HG03196 (cell line): ENCODE data around the gene FPR3.
"Not testable (repeated sequence)": the region's sequence is repeated elsewhere in the genome, so short reads cannot be mapped to it uniquely, and the experiment has no call there.

Experiments
- ATAC-seq: cut with Tn5 transposase; IDR thresholded peaks from one replicate; pipeline ENCODE4 v1.9.1; 2021; ENCODE audit not compliant: unreplicated experiment

Gene FPR3

DNA sequence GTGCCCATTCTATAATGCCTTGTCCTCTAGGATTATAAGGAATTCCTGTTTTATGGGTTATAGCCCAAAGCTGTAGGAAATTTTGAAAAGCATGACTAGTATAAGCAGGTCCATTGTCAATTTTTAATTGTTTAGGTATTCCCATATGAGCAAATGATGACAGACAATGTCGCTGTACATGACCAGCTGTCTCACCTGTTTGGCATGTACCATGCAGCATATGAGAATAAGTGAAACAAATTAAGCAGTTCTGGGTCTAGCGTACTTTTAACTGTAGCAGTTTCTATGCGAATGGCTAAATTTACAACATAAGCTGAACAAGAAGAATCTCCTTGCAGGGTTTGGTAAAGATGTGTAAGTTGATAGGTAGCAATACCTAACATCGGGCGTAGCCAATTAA lies 11.6 kb downstream of the FPR3 start:
- ATAC-seq: not testable (repeated sequence)

DNA sequence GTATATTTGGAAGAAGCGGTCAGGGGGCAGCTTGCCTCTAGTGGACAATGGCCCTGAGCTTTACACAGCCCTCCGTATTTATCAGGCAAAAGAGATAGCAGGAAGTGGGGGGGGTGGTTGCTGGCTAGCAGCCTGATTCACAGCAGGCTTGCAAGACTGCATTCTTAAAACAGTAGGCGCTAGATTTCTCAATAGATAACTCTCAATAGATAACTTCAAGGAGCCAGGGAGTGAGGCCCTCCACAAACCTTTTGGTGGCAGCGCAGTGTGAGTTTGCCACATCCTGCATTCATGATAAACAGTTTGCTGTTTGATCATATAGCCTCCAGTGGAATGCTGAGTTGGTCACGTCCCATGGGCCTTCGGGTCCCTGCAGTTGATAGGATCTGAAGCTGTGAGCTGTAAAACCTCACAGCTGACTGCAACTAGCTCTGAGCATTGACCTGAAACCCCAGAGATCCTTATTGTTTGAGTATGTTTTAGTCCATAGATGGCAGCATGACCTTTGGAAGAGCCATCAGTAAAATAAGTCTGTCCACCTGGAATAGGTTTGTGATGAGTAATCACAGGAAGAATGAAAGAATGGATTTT lies 12.2 kb downstream of the FPR3 start:
- no peak for ATAC-seq

DNA sequence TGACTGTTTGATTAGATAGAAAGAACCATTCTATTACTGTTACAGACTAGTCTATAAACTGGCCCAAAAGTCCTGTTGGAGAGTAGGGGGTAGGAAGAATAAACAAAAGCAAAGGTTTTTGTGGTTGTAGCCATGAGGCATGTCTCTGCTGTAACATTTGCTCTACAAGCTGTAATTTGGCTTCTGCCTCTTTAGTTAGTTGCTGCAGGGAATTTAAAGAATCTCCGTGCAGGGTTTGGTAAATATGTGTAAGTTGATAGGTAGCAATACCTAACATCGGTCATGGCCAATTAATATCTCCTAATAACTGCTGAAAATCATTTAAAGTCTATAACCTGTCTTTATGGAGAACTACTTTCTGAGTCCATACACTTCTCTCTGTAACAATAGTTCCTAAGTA lies 13.0 kb downstream of the FPR3 start:
- ATAC-seq: no peak

DNA sequence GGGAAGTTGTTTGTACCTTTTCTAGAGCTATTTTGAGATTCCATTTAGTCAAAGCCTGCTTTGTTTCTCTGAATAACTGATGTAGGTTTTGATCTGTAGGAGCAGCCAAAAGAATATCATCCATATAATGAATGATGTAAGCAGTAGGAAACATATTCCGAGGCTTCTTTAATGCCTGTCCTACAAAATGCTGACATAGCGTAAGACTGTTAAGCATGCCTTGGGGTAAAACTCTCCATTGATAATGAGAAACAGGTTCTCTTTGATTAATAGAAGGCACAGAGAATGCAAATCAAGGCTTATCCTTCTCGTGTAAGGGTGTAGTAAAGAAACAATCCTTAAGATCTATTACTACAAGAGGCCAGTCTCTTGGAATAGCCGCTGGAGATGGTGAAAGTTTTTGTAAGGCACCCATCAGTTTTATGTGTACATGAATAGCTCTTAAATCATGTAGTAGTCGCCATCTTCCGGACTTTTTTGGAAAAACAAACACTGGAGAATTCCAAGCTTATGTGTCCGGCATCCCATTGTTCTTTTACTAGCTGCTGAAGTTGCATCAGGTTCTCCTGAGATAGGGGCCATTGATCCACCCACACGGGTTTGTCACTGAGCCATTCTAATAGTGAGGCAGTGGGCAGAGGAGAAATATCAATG lies 13.5 kb downstream of the FPR3 start:
- ATAC-seq: no peak

DNA sequence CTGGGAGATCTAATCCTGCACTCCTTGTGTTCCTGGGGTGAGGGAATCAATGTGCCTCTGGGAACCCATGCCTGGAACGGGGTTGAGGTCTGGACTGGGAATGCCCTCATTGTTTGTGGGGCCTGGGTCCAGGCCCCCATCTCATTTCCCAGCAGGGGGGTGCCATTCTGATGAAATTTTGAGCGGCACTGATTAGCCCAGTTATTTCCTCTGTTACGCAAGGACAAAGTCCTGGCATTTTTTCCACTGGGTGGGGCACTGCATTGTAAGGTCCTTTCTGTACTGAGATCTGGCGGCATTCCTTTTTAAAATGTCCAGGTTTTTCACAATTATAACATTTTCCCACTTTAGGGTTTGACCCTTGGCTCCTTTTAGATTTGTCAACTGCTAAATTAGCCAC lies 14.8 kb downstream of the FPR3 start:
- ATAC-seq: no peak

DNA sequence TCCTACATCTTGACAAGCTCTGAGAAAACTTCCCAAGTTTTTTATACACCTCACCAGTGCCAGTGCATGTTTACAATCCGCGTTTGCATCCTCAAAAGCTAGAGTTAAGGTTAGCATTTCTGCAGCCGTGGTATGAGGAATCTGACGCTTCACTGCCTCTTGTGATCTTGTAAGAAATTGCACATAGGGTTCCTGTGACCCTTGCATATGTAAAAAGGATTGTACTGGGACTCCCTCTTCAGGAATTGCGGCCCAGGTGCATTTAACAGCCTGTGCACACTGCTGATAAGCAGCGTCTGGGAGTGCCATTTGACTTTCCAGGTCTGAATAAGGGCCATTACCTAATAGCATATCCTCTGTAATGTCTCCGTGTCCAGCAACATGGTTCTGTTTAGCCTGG lies 15.3 kb downstream of the FPR3 start:
- no peak for ATAC-seq

DNA sequence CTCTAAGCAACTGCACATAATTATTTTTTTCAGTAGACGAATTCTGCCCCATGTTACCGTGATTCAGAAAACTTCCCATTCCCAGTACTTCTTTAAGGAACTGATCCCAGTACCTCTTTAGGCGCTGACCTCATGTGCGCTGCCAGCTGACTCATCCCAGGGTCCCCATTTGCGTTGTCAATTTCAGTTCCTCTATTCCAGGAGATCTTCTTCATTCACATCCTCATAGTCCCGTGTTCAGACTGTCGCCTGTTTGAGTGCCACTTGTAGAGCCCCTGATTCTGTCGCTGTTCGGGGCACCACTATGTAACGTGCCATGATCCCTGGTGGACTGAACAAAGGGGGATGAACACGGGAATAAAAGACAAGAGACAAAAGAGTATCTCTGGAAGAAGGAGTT lies 16.4 kb downstream of the FPR3 start:
- ATAC-seq: no peak

DNA sequence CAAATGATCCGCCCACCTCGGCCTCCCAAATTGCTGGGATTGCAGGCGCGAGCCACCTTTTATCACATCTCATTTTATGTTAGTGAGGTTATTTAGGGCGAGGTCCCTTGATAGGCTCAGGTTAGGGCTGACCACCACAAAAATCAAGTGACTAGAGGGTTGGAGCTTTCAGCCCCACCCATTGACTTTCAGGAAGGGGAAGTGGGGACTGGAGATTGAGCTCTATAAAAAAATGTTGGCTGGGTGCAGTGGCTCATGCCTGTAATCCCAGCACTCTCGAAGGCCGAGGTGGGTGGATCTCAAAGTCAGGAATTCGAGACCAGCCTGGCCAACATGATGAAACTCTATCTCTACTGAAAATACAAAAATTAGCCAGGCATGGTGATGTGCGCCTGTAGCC lies 20.1 kb downstream of the FPR3 start:
- no peak for ATAC-seq

DNA sequence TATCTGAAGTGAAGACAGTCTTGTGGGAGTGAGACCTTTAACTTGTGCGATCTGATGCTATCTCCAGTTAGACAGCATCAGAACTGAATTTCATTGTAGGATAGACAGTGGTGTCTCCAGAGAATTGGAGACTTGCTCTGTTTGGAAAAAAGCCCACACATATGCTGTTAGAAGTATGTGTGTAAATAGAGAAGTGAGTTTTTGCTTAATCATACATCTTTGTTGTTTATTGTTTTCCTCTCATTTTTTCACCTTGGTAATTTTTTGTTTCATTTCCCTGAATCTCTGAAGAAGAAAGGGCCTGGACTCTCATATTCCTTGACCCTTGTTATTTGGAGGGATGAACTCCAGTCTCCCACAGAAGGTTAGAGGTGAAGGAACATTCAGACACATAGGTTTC lies 21.8 kb downstream of the FPR3 start:
- ATAC-seq: no peak

DNA sequence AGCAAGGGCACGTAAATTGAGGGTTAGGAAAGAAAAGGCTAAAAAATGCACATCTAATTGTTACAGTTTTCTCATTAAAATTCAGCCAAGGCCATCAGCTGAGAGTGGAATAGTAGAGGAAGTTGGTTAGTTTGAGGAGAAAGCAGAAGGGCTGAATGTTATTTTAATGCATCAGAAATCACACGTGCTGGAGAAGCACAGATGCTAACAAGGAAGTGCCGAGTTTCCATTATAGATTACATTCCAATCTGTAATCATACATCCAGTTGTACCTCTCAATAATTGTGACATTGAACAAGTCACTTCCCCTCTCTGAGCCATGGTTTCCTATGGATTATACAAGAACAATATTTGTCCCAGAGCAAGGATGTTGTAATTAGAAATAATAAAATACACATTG lies 25.1 kb downstream of the FPR3 start:
- ATAC-seq: no peak

DNA sequence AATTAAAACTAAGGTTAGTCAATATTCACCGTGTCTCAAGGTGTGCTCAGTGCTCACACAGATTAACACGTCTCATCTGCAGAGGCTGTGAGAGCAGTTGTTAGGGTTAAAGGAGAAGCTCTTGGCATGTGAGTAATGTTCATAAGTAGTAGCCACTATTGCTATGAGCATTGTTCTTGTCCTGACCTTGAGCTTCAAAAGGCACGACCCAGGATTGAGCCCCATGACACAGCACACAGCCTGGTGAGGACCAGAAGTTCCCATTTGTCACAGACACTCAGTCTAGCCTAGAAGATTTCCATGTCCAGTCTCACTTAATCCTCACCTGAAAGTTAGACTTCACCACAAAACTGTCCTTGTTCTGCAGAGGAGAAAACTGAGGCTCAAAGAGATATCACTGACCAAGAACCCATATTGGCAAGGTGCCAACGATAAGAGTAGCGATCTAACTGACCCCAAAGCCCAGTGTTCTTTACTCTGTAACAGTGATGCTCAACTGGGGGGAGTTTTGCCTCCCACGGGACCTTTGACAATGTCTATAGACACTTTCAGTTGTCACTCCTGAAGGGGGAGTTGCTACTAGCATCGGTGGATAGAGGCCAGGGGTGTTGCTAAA lies 26.0 kb downstream of the FPR3 start:
- no peak for ATAC-seq

DNA sequence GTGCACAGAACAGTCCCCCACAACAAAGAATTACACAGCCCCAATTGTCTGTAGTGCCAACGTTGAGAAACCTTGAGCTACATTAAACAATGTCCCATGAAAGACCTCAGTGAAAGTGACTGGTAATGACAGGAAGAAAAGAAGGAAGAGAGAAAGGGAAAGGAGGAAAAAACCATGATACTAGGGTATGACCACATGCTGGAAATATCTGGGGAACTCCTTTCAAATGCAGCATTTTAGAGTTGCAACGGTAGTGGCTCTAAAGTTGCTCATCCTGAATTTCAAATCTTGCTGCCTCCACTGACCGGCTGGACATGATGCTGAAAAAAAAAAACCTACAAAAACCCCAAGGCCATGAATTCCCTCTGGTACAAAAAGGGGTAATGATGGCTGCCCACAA lies 26.5 kb downstream of the FPR3 start:
- ATAC-seq: no peak

DNA sequence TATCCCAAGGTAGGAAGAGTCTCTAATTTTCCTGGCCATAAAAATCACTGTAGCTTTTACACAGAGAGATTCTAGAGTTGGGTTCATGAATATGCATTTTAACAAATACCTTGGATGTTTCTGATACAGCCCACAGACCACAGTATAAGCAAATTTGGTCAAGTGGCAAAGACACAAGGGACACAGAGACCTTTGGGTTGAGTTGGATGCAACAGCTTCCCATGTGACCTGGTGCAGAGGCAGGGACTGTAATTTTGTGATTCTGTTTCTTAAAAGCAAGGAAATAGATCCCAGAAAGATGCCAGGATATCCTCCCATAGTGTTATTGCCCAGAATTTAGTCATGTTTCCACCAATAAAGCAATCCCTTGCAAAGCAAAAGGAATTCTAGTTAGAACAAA lies 27.0 kb downstream of the FPR3 start:
- ATAC-seq: no peak

DNA sequence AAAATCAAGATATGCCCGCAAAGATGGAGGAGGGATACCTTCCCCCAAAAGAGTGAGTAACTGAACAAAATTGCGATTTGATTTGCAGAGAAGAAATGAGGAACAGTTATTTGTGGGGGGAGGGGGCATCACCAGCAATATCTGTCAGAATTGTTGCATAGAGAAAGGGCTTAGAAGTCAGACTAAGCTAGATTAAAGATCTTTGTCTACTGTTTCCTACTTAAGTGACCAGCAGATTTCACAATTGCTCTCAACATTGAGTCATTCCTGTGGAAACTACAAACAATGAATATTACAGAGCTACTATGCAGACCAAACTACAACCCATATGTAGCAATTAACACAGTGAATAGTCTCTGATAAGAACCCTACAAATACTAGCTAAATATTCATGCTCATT lies 27.4 kb downstream of the FPR3 start:
- no peak for ATAC-seq

DNA sequence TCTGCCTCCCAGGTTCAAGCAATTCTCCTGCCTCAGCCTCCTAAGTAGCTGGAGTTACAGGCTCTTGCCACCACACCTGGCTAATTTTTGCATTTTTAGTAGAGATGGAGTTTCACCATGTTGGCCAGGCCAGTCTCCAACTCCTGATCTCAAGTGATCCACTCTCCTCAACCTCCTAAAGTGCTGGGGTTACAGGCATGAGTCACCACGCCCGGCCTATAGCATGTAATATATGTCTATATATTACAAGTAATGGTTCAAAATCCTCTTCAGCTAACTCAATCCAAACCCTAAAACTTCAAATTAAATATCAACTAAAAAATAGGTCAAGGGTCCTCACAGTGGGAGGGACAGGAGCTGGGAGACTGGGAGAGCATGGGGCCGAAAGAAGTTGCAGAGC lies 28.0 kb downstream of the FPR3 start:
- ATAC-seq: no peak

DNA sequence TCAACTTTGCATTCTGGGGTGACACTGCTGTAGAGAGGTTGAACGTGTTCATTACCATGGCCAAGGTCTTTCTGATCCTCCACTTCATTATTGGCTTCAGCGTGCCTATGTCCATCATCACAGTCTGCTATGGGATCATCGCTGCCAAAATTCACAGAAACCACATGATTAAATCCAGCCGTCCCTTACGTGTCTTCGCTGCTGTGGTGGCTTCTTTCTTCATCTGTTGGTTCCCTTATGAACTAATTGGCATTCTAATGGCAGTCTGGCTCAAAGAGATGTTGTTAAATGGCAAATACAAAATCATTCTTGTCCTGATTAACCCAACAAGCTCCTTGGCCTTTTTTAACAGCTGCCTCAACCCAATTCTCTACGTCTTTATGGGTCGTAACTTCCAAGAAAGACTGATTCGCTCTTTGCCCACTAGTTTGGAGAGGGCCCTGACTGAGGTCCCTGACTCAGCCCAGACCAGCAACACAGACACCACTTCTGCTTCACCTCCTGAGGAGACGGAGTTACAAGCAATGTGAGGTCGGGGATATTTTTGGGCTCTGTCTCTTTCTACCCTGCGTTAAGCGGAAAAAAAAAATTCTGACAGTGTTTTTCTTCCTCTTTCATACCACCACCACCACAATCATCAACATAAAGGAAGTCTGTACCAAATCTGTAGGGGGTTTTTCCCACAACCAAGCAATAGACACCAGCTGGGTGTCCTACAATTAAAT lies 29.5 kb downstream of the FPR3 start:
- no peak for ATAC-seq

DNA sequence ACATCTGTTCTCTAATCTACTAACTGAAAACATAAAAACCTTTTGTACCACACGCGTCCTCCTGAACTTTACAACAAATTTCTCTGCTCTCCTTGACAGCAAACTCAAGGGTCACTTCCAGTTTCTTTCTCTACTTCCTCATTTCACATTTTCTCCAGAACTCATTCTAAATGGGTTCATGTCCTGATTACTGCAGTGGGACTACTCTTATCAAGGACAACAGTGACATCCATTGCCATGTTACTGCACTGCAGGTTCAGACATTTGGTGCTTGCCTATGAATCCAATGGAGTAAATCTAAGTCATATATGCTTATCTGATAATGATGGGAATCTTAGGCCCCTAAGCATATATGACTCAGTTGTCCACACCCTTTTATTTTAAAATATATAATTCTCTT lies 35.3 kb downstream of the FPR3 start:
- ATAC-seq: no peak

DNA sequence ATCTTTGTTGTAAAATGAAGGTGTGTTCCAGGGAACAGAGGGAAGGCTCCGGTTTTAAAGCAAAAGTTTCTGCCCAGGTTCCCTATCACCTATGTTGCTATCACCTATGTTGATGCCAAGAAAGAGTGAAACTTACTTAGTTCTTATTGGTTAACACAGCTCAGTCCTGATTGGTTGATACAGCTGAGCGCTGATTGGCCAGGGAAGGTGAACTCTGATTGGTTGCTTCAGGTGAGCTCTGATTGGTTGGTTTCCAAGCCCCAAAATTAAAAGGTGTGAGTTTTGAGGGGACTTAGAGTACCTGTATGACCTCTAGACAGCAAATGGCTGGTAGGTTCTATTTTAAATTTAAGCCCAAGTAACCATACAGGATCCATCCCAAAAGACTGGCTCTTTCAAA lies 42.2 kb downstream of the FPR3 start:
- ATAC-seq: no peak

DNA sequence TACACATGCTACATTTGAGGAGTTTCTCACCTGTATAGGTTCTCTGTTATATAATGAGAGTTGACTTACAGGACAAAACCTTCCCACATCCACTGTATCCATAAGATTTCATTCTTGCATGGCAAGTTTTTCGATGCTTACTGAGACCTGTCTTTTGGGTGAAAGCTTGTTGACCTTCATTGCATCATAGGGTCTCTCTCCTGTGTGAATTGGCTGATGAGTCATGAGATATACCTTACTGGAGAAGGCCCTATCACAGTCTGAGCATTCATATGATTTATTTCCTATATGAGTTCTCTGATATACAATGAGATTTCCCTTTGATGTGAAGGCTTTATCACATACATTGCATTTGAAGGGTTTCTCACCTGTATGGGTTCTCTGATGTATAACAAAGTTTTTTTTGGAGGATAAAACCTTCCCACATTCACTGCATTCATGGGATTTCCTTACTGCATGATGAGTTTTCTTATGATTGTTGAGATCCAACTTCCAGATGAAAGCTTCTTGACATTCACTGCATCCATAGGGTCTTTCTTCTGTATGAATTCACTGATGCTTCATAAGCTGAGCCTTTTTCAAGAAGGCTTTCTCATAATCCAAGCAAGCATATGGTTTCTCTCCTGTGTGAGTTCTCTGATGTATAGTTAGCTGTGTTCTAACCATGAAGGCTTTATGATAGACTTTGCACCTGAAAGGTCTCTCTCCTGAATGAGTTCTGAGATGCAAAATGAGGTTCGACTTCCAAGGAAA lies 67.1 kb downstream of the FPR3 start:
- ATAC-seq: no peak

DNA sequence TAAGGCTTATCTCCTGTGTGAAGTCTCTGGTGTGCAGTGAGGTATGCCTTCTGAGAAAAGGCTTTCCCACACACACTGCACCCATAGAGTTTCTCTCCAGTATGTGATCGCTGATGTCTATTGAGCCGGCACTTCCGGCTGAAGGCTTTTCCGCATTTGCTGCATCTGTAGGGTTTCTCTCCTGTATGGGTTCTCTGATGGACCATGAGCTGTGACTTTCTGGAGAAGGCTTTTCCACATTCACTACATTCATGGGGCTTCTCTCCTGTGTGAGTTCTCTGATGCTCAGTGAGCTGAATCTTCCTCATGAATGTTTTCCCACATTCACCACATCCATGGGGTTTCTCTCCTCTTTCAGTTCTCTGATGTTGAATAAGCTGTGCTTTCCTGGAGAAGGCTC lies 78.1 kb downstream of the FPR3 start:
- no peak for ATAC-seq
